Mesothelial cell of epicardium (in vitro differentiated cells): ENCODE data around the gene ACAA1. TPM values are rescaled to one million over a fixed set of nuclear protein-coding genes. Genes with fewer than 3 reads are reported as not detected.

ENCODE experiments used
- DNase-seq, 2 experiments: peaks; one replicate each; pipeline ENCODE4 v3.0.0; 2021; ENCODE audit warnings: low spot score in 2 of 2; ENCODE audit not compliant: unreplicated experiment in 2 of 2
- H3K27ac Mint-ChIP-seq: 2 replicates; pipeline ENCODE4 v1.8.0; 2021; ENCODE audit warnings: mixed read lengths
- H3K27me3 Mint-ChIP-seq: 2 replicates; pipeline ENCODE4 v1.8.0; 2021; ENCODE audit warnings: low read depth, mixed read lengths
- H3K36me3 Mint-ChIP-seq: 2 replicates; pipeline ENCODE4 v1.8.0; 2021; ENCODE audit warnings: mixed read lengths
- H3K4me1 Mint-ChIP-seq: 2 replicates; pipeline ENCODE4 v1.8.0; 2021; ENCODE audit warnings: mixed read lengths
- H3K4me3 Mint-ChIP-seq: 2 replicates; pipeline ENCODE4 v1.8.0; 2021; ENCODE audit warnings: mild to moderate bottlenecking, moderate library complexity, mixed read lengths
- H3K9me3 Mint-ChIP-seq: 2 replicates; pipeline ENCODE4 v1.8.0; 2021; ENCODE audit warnings: mixed read lengths
- total RNA-seq: library from RNA; stranded (reverse); gene quantifications from 3 replicates; pipeline ENCODE4 v1.2.1, GENCODE V29; 2021
- TF ChIP-seq, protein P1 (sequence below): fragments of 200-600 bp; sonication (generic); IDR thresholded peaks from one replicate; pipeline ENCODE4 v1.5.0; 2021; ENCODE audit warnings: antibody characterized with exemption; ENCODE audit not compliant: unreplicated experiment

Gene ACAA1
- total RNA-seq, 1 donor from 2014 or later, result 57.7 TPM

DNA sequence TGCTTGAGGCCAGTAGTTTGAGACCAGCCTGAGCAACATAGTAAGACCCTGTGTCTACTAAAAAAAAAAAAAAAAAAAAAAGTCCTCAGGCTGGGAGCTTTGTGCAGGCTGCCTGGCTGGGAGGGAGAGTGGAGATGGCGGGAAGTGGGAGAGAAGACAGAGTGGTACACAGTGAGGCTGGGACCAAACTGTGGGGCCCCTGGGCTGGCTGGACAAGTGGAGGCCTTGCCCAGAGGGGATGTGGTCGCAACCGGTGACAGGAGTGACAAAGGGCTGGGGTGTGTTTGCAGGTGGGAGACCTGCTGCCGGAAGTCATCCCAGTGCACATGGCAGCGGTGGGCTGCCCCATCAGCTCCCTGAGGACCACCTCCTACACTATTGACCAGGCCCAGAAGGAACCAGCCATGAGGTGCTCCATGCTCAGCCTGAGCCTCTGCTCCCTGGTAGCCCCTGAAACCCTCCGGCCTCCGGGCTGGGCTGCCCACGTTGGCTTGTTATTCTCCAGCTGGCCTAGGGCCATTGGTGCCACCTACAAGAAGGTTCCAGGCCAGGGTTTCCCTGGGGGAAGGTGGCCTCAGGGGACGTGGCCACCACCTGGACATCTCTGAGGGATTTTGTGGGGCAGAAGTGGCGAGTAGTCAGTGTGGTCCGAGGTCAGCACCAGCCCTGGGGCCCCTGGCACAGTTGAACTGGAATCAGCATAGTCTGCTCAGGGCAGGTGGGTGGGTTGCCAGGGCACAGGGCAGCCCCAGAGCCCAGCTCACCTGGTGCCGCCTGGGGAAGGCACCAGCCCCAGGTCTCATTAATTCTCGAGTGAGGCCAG is 22.7 kb downstream of the ACAA1 start:
- H3K9me3 Mint-ChIP-seq, result no peaks in the 10 kb centered on the region
- TF ChIP-seq, protein P1, sequence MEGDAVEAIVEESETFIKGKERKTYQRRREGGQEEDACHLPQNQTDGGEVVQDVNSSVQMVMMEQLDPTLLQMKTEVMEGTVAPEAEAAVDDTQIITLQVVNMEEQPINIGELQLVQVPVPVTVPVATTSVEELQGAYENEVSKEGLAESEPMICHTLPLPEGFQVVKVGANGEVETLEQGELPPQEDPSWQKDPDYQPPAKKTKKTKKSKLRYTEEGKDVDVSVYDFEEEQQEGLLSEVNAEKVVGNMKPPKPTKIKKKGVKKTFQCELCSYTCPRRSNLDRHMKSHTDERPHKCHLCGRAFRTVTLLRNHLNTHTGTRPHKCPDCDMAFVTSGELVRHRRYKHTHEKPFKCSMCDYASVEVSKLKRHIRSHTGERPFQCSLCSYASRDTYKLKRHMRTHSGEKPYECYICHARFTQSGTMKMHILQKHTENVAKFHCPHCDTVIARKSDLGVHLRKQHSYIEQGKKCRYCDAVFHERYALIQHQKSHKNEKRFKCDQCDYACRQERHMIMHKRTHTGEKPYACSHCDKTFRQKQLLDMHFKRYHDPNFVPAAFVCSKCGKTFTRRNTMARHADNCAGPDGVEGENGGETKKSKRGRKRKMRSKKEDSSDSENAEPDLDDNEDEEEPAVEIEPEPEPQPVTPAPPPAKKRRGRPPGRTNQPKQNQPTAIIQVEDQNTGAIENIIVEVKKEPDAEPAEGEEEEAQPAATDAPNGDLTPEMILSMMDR, result no peak
- H3K36me3 Mint-ChIP-seq, result no peaks in the 10 kb centered on the region
- no peak overlapping the region for H3K27ac Mint-ChIP-seq
- peaks cover 12% of the 10 kb centered on the region for H3K27me3 Mint-ChIP-seq
- no peak overlapping the region for H3K4me3 Mint-ChIP-seq
- no peak for DNase-seq
- H3K4me1 Mint-ChIP-seq, result no peaks in the 10 kb centered on the region

GRCh38 chr3:38112378-38112761 is 24.6 kb downstream of the ACAA1 start:
- H3K27ac Mint-ChIP-seq, result no peak overlapping the region
- no peaks in the 10 kb centered on the region for H3K4me1 Mint-ChIP-seq
- no peaks in the 10 kb centered on the region for H3K36me3 Mint-ChIP-seq
- H3K27me3 Mint-ChIP-seq, result peaks cover 12% of the 10 kb centered on the region
- no peak overlapping the region for H3K4me3 Mint-ChIP-seq
- no peak for DNase-seq
- no peaks in the 10 kb centered on the region for H3K9me3 Mint-ChIP-seq
- TF ChIP-seq, protein P1, result no peak

DNA sequence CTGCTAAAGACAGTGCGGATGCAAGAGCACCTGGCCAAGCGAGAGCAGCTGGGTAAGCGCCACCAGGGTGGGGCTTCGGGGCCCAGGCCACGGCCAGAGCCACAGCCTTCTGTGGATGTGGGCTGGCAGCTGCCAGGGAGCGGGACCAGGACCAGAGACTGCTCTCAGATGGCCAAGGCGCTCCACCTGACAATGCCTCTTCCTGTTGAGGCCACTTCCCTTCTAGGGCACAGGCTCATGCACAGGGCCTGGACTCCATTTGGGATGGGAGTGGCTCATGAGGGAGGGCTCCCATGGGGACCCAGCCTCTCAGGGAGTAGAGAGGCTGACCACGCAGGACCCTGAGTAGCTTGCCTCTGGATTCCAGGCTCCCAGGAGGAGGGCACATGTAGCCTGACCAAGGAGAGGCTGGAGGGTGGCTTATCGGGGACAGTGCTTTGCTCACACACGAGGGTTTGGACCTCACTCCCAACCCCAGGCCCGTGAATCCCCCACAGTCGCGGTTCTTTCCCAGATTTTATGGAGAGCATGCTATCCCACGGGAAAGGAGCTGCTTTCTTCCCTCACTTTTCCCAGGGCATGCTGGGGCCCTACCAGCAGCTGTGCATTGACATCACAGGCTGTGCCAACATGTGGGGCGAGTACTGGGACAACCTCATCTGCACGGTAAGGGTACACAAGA is 25.1 kb downstream of the ACAA1 start:
- TF ChIP-seq, protein P1, result no peak
- H3K4me3 Mint-ChIP-seq, result no peak overlapping the region
- H3K27me3 Mint-ChIP-seq, result peaks cover 12% of the 10 kb centered on the region
- no peaks in the 10 kb centered on the region for H3K9me3 Mint-ChIP-seq
- H3K27ac Mint-ChIP-seq, result no peak overlapping the region
- no peaks in the 10 kb centered on the region for H3K36me3 Mint-ChIP-seq
- no peak for DNase-seq
- H3K4me1 Mint-ChIP-seq, result no peaks in the 10 kb centered on the region

DNA sequence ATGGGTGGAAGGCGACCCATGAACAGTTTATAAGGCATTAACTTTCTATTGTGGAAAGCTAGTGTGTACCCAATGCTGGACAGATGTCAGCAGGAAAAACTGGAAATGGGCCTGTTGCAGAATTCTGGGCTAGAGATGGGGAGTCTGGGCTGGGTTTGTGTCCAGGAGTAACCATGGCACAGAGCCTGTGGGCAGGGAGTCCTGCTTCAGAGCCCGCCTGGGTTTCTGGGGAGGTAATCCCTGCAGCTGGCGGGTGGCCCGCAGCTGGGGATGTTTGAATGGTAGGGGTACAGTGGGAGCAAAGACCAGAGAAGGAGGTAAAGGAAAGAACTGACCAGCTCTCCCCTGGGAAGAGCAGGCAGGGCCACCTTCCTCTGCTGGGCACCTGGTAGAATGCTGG is 25.7 kb downstream of the ACAA1 start:
- H3K36me3 Mint-ChIP-seq, result no peaks in the 10 kb centered on the region
- no peak for DNase-seq
- peaks cover 12% of the 10 kb centered on the region for H3K27me3 Mint-ChIP-seq
- TF ChIP-seq, protein P1, result no peak
- H3K9me3 Mint-ChIP-seq, result no peaks in the 10 kb centered on the region
- H3K4me3 Mint-ChIP-seq, result no peak overlapping the region
- no peak overlapping the region for H3K27ac Mint-ChIP-seq
- H3K4me1 Mint-ChIP-seq, result no peaks in the 10 kb centered on the region

GRCh38 chr3:38110314-38111050 is 26.4 kb downstream of the ACAA1 start:
- TF ChIP-seq, protein P1, result no peak
- H3K9me3 Mint-ChIP-seq, result peaks cover 4% of the 10 kb centered on the region
- H3K4me1 Mint-ChIP-seq, result no peaks in the 10 kb centered on the region
- no peak overlapping the region for H3K4me3 Mint-ChIP-seq
- no peak overlapping the region for H3K27ac Mint-ChIP-seq
- DNase-seq, result no peak
- H3K36me3 Mint-ChIP-seq, result no peaks in the 10 kb centered on the region
- H3K27me3 Mint-ChIP-seq, result peaks cover 7% of the 10 kb centered on the region
